Measurements from ENCODE around the gene ITGB2.
A peak's percentile ranks its signal among the peaks of the same experiment; 100 is the strongest.

ITGB2 gene

DNA sequence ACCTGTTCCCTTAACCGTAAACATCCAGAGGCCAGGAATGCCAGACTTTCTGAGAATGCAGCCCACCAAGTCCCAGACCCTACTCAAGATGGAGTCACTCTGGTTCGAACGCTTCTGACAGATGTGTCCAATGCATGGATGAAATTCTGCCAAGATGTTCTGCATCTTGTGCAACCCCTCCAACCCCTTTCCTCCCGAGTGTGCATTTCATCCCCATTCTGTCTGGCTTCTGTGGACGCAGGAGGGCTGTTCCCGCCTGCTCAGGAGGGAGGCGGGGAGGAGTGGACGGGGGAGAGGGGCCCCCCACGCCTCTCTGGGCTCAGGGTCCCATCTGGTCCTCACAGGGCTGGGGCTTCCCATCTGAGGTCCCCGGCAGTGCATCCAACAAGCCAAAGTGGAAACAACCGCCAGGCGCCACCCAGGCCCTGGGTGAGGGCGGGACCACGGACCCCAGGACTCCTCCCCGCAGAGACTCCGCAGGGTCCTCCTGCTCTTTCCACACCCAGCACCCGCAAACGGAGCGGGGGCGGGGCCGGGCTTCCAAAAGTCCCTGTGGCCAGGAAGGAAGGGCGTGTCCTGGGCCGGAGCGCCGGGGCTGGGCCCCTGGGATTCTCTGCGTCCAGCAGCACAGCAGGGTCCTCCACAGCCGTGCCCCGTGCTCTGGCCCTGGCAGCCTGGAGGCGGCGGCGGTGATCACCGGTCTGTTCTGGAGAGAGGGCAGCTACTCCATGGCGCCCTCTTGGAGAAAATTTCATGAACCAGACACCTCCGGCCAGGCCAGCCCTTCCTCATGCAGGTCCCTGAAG lies 75.1 kb downstream of the ITGB2 start:
- peak; percentile 37 to 49 for DNase-seq

- DNase-seq, result no peak
Observed at GRCh38 chr21:44844256-44844655, 76.4 kb downstream of the ITGB2 start.

GRCh38 chr21:44842721-44843445 lies 77.8 kb downstream of the ITGB2 start:
- DNase-seq, result no peak

DNA sequence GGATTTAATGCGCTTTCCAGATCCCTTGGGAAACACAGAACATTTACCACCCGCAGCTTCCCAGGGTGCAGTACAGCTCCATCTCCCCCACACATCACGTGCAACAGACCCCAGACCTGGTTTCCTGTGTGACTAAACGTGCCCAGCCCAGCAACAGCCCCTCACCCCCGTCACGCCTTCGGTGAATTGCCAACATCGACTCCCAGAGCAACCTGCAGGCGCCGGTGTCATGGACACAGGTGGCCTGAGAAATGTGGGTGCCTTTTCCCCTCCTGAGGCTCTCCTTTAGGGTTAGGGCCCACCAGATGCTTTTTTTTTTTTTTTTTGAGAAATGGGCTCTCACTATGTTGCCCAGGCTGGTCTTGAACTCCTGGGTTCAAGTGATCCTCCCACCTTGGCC lies 78.6 kb downstream of the ITGB2 start:
- DNase-seq, result no peak

GRCh38 chr21:44840771-44841170 lies 79.9 kb downstream of the ITGB2 start:
- no peak for DNase-seq

DNA sequence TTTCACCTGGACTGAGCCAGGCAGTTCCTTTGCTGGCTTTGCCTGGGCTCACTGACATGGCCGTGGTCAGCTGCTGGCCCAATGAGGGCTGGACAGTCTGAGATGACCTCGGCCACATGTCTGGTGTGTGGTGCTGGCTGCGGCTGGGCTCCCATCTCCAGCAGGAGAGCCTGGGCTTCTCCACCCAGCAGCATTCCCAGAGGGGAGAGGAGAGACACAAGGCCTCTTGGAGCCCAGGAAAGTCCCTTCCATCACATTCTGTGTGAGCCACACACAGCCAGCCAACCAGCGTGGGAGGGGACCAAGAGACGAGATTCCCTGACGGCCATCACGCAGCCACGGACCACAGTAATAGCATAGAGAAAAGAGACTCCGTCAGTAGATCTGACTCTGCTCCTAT lies 81.7 kb downstream of the ITGB2 start:
- DNase-seq, result no peak

GRCh38 chr21:44838039-44838895 lies 82.4 kb downstream of the ITGB2 start:
- DNase-seq, result no peak

- DNase-seq, result no peak
Observed at GRCh38 chr21:44837537-44837936, 83.2 kb downstream of the ITGB2 start.

DNA sequence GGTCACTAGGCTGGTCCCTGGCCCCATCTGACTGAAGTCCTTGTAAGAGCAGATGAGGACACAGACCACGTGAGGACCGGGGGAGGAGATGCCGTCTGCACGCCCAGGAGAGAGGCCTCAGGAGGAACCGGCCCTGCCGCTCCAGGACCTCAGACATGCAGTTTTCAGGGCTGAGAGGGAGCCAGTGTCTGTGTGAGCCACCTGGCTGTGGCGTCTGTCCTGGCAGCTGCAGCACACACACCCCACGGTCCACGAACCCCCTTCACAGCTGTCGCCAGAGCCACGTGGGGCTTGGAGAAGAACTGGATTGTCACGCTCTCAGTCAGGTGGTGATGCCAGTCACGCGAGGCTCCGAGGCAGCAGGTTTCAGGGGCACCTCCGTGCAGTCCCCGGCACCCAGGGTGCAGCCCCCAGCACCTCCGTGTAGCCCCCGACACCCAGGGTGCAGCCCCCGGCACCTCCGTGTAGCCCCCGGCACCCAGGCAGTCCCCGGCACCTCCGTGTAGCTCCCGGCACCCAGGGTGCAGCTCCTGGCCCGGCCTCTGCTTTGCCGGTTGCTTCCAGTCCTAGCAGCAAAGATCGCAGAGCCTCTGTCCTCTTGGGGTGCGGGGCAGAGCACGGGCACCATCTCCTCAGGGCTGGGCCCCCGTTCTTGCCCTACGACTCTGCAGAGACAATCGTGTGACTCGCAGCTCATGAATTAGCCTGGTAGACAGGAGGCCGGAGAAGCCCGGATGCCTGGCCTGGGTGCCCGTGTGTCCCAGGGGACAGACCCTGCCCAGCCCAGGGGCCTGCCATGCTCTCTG lies 83.8 kb downstream of the ITGB2 start:
- DNase-seq, result no peak

DNA sequence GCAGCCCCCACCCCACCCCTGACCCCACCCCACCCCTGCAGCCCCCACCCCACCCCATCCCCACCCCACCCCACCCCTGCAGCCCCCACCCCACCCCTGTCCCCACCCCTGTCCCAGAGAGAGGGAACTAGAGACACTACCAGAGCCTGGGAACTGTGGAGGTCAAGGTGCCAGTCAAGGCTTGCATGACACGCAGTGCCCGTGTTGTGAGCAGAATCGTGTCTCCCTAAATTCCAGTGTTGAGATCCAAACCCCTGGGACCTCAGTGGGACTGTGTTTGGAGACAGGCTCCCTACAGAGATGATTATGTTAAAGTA lies 84.4 kb downstream of the ITGB2 start:
- no peak for DNase-seq
